Germinal center (tissue), 1 donor: ENCODE results near the gene SORBS2.
"Not testable (repeated sequence)": the region's sequence is repeated elsewhere in the genome, so short reads cannot be mapped to it uniquely, and the experiment has no call there.

Source experiments
- DNase-seq: peaks from one replicate; pipeline ENCODE4 v3.0.0; 2012; ENCODE audit warnings: mixed read lengths, low spot score

Gene SORBS2

DNA sequence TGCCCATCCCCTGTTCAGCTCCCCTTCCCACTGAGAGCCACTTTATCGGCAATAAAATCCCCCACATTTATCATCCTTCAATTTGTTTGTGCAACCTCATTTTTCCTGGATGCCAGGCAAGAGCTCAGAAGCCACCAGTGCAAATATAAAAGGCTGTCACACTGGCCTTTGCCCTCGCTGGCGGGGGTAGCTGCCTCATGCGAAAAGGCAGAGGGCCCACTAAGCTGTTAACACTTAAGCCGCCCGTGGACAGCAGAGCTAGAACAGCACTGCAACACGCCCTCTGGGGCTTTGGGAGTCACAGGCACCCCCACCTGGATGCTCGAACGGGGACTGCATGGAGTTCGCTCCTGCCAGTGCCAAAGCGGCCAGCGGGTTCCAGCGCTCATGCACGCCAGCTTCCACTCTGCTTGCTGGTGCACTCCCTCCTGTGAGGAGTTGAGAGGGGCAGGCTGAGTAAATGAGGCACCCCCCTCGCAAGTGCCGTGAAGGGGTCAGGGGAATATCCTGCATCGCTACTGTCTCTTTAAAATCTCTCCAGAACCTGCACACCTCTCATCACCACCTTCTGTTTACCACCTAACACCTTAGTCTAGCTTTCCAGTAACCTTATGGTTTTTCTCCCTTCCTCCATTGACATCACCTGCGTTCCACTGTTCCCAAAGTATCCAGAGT lies 99.5 kb downstream of the SORBS2 start:
- no peak for DNase-seq

DNA sequence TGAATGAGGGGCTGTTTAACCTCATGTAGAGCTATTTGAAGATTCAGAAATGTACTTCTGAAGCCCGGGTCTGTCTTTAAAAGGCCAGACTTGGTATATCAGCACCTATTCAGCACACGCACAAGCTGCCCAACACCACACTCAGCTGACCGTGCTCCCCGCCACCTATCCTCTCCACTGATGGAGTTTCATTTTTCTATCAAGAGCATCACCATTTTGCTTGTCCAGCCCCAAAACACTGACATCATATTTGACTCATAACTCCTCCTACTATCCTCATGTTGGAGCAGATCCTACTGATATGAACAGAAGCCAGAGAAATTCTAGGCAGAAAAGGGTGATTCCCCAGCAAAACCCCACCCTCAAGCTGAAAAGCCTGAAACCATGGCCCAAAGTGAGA lies 100.3 kb downstream of the SORBS2 start:
- DNase-seq: no peak

DNA sequence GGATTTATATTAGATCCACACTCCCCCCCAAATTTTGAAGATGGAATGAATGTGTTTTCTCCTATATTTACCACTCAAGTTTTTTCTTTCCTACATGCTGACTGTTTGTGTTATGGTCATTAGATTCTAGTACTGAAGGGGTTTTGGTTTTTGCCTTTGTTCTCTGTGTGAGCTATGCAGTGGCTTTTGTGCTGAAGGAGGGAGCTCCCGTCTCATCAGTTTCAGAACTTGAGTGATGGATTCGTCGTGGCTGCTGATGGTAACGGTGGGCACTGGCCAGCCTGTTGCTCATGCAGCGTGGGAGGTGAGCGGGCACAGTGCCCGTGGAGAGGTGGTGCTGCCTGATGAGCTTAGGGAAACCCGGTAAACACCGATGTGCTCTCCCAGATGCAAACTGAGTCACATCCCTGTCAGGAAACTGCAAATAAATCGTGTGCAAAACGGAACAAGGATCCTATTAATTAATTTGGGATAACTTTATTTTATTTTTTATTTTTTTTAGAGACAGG lies 101.5 kb downstream of the SORBS2 start:
- no peak for DNase-seq

DNA sequence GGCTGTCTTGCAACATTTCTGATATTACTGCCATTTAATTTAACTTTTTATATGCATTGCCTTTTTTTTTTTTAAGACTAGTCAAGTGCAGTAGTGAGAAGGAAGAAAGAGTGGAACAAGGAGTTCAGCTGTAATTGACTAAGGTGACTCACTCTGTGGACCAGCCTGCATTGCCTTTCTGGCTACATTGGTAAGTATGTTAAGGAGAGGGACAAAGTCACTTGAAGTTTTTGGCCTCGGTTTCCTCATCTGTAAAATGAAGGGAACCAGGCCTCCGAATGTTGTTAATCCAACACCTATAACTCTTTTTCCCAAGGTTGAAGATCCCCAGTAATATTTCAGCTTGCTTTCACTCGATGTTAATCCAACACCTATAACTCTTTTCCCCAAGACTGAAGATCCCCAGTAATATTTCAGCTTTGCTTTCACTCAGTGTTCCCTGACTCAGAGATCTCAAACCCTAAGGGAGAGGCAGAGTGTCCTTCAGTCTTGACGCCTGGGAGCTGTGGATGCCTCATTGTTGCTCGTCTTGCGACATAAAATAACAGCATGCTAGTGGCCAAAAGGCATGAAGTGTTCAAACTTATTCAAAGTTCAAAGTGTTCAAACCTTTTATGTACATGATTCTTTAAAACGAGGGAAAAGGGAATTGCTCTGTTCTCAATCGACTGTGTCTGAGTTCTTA lies 102.0 kb downstream of the SORBS2 start:
- DNase-seq: no peak

DNA sequence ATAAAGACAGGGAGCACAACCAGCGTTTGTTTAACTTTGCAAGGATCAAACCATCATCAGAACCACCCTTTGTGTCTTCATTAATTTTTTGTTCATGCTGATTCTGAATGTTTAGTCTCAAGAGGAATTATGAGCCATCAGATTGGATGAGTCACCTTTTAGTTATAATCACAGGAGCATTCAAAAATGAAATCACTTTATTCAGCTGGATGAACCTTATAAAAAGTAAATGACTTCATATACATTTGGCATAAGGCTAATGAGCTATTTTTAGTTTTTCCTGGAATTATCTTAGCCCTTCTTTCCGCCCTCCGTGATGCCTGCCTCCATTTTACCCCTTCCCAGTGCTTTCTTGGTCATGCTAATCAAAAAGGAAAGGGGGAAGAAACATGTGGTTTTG lies 103.6 kb downstream of the SORBS2 start:
- no peak for DNase-seq

DNA sequence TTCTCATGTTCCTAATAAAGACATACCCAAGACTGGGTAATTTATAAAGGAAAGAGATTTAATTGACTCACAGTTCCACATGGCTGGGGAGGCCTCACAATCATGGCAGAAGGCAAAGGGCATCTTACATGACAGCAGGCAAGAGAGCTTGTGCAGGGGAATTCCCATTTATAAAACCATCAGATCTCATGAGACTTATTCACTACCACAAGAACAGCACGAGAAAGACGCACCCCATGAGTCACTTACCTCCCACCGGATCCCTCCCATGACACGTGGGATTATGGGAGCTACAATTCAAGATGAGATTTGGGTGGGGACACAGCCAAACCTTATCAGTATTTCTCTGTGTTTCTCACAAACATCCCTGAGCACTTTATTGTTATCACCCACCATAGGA lies 104.4 kb downstream of the SORBS2 start:
- not testable (repeated sequence) for DNase-seq

DNA sequence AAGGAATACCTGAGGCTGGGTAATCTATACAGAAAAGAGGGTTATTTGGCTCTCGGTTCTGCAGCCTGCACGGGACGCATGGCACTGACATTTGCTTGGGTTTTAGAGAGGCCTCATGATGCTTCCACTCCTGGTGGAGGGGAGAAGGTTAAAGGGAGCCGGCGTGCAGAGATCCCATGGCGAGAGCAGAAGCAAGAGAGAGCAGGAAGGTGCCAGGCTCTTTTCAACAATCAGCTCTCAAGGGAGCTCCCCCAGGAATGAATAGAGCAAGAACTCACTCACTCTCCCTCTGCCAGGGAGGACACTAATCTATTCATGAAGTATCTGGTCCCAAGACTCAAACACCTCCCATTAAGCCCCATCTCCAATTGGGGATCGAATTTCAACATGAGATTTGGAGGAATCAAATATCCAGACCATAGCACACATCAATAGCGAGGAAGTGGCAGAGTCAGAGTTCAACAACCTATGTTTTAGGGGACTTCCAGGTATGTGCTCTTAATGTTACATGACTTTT lies 109.8 kb downstream of the SORBS2 start:
- no peak for DNase-seq

DNA sequence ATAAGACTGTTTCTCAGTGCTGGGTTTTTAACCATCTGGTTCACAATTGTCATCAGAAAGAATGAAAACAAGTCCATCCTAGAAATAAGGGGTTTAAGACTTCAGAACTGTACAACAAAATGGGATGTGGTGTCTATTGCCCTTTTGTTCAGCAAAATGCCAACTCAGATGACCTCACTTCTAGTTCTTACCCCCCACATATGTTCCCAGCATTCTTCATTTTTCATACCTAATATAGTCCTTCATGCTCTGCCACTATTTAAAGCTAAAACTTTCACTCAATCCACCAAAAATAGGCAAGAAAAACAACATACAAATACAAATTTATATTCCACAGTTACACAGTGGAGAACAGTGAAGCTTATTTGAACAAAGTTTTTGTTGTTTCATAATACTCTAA lies 111.4 kb downstream of the SORBS2 start:
- DNase-seq: no peak

DNA sequence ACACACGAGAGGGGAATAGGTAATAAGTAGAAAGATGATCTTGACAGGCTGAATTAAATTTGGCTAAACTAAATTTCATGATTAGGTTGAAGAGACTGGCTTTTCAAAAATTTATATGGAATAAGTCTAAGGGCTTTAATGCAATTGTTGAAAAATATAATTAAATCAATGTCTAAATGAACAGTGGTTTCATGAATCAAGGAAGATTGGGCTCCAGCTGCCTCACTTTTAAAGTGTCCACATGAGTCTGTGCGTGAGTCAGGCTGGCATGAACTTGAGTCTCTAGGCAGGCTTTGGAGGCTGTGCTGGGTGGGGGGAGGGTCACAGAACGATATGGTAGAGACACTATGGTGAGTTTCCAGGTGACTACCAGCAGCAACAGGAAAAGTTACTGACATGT lies 111.9 kb downstream of the SORBS2 start:
- DNase-seq: no peak

DNA sequence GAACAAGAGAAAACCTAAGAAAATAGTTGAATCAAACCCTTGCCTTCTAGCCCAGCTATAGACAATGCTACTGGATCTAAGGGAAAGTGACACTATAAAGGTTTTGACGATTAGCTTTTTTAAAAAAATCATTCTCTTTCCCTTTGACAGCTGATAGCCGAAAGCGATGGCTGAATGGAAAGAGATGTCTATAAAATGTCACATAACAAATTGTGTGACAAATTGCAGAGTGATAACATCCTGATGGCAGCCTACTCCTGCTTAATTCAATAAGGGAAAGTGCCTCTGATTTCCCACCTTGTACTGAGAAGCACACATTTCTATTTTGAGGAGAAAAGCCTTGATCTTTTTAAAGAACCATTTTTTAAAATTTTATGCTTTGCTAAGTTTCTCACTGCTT lies 114.5 kb downstream of the SORBS2 start:
- DNase-seq: no peak

DNA sequence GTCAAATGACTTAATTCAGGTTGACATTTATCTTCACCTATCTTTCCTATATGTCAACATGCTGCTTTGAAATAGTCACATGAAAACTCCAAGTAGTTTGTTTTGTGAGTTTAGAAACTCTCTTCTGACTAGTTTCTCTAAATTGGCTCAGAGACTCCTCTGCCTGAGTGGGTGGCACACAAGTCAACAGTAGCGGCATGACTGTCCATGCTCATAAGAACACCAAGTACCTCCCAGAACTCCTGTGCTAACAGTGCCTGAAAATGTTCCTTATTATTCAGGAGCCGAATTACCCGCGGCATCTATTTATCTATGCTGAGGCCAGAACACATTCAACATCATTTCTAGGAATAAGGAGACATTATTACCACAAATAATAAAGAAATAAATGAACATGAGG lies 116.3 kb downstream of the SORBS2 start:
- DNase-seq: no peak

DNA sequence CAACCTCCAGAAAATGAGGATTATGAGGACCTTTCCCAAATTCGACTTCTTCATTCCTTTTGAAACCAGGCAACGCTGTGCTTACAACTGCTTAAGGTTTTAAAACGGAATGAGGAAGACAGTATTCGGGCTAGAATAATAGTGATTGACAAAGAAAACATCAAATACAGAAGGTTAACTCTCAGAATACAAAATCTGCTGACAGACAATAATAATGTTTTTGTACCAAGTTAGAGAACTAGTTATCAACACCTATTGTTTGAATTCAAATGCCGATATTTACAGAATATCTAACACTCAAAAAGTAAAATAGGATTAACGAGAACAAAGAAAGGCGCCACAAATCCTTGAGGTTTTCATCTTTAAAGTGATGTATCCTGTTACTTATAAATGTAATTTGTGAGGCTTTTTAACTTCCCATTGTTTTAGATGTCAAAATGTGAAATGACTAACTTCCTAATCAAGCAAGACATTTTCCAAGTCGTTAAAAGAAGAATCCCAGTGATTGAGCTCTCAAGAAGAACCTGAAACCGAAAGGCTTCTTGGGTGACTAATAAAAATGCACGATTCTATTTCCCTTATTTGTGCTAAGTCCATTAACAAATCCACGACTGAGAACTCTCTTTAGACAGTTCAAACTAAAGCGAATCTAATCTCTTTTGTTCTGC lies 118.3 kb downstream of the SORBS2 start:
- no peak for DNase-seq

DNA sequence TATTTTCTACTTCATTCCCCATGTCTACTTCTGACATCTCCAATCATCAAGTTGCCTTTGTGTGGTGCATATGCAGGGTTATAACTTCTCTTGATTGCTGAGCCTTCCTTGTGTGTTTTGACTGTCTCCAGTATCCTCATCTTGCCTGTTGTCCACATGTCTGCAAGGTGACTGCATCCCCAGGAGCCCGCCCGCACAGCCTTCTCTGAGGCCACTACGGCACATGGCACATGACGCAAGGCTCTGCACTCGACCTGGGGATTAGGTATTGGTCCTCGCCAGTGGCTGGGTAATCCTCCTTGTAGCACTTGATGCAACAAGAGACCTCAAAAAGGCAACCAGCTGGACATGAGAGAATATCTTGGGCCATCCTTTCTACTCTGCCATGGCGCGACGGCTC lies 122.6 kb downstream of the SORBS2 start:
- DNase-seq: no peak

DNA sequence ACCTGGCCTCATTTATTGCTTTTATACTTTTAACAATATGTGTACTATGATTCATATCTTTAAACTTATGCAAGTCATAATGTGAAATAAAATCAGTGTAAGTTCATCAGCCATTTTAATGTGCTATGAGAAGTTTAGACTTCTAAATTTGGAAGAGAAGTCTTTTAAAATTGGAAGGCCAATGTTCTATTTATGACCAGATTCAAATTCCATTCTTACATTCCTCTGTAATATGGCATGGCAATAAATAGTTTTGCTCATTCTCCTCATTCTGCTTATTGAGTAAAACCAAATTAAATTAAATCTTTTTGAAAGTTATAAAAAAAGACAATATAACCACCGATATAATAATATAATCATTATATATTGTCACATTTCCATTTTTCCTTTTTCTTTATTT lies 126.2 kb downstream of the SORBS2 start:
- no peak for DNase-seq

DNA sequence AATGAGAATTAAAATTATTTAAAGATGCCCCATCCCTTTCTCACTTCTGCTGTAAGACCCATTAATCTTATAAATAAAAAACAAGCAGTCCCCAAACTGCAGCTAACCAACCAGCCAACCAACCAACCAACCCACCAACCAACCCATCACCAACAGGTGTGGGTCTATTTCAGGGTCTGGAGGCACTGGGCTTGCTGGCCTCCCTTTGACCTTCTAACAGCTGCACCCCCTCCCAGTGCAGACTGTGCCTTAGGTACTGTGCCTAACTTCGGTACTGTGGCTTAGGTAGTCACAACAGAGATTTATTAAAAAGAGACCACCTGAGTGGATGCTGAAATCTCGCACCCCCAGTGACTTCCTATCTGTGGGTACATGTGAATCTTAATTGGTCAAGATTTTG lies 128.1 kb downstream of the SORBS2 start:
- no peak for DNase-seq

DNA sequence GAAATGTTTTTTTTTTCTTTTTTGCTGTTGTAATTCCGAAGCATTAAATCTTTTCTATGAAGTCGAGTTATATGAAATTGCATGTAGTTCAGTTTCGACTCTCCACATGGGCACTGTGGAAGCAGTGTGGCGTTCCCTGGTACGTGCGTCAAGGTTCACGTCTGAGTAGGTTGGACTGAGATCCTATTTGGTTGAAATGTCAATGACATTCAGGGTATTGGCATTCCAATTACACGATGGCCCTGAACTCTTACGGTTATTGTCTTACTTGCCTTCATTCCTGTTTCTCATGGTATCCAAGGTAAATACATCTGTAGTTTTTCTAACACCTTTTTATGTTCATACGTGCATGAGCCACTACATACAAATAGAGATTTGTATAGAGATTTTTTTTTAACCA lies 128.8 kb downstream of the SORBS2 start:
- no peak for DNase-seq

DNA sequence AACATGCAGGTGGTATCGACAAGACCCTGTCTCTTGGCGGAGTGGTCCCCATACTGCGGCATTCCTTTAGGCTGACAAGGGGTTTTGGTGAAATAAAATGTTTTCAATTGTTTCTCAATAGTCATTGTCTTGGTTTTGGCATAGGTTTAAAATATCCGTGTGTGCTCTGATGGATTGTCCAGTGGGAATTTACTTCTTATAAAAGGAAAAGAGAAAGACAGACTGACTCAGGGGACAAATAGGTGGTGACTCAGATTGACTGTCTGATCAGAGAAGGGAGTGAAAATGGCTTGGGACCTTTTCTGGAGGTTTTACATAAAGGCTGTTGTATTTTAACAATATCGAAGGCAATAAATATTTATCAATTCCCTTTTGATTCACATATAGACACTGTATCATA lies 129.8 kb downstream of the SORBS2 start:
- DNase-seq: no peak

DNA sequence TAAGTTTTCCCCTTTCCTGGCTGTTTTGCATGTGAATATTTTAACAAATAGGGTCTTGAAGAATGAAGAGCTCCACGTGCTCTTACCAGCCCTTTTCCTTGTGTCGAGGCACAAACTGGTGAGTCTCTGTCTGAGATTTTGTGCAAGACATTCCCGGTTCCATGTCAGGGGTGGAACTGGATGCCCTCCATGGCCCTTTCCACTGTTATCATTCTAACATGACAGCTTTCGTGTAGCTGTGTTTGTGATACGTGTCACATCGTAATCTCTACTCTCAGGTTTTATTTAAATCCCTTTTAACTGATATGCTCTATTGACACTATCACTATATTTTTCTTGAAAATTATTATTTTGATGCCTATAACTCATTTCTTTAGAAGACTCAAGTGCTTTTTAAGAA lies 130.4 kb downstream of the SORBS2 start:
- no peak for DNase-seq

DNA sequence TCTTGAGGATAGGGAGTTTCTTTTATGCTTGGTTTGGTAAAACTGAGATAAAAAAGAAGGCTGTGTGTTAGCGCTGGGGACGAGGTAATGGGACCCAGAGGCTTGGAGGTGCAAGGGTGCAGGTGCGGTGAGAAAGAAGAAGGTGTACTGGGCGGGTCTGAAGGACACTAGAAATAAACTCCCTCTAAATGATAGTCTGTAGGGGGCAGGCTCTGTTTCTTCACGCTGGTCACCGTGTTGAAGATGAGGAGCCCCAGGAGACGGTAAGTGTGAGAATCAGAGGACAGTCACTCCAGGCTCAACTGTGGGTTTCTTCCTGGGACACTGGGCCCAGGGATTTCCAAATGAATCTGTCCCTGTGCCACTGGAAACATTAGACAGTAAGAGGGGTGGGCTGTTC lies 131.4 kb downstream of the SORBS2 start:
- DNase-seq: no peak

DNA sequence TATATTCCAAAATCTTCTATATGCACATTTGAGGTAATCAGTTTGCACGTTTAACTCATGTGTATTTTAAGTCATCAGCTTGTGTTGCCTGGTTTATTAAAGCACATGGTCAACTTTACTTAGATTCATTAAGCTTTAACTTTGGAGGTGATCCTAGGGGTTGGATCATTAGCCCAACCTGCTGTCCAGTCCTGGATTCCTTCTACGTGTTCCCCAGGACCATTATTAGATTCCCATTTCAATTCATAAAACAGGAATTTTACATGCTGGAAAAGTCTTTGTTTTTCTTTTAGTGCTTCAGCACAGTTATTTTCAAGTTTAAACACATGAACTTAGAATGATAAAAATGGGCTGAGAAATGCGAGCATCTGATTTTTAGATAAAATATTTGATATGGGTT lies 132.5 kb downstream of the SORBS2 start:
- no peak for DNase-seq

DNA sequence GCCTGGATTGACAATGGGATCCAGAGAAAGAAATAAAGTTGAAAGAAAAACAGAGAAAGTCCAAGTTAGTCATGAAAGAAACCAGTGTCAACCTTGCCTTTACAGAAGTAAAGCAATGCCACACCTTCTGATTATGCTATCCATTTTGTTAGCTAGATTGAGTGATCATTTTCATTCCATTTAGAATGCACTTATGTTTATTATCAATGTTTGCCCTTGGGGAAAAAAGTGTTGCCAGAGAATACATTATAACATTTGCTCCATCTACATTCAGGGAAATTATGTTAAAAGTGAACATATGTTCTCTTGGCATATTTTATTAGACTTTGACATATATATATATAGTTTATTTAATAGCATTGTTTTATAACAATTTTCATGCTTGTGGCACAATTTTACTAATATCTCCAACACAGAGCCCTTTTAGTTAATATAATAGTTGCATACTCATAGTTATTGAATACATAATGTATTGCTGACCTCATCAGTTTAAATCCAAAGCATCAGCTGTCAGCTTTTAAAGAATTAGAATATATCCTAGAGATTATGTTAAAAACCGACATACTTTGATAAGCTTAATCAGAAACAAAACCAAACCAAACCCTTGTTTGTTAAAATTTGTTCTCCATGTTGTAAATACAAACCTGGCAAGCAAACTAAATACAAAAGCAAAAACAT lies 134.2 kb downstream of the SORBS2 start:
- DNase-seq: no peak

DNA sequence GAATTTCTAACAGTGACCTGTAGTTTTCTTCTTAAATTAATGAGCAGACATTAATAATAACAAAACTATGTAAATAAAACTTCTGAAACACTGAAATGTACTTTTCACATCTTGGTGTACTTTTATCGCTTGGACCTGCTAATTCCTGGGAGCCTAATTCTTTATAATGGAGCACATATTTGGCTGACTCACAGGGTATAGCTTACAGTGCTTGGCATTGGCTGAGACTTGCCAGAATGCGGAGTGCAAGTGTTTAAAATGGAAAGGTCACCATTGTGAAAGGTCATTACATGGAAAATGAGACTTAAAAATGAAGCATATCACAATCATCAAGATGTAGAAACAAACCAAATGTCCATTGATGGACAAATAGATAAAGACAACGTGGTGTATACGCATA lies 139.4 kb downstream of the SORBS2 start:
- DNase-seq: no peak

DNA sequence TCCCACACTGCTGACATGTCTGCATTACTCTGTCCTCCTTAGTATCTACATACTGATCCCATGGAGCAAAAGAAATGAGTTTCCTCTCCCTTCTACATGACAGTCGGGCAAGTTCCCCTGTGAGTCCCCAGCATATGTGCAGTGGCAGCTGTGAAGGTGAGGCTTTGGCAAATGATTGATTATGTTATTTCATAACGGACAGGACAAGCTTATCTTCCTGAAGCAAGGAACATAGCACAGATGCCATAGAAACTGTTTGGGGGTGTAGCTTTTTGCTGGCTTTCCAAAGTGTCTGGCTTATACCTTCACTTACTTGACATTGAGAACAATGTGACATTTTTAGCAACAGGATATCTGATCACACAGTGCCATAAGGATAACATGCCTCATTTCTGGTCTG lies 139.8 kb downstream of the SORBS2 start:
- no peak for DNase-seq
